H1 (cell line): ENCODE results near the gene OR2D3. TPM values are rescaled to one million over a fixed set of nuclear protein-coding genes. Genes with fewer than 3 reads are reported as not detected.

Experiments used
- CTCF ChIA-PET: fragments of 300-600 bp; sonication (Branson Sonifier 250); formaldehyde crosslinking; loops from one replicate; lab custom pipeline; 2021; ENCODE audit not compliant: partially characterized antibody; lab: Charles Lee
- POLR2A ChIA-PET: fragments of 300-600 bp; sonication (Branson Sonifier 250); formaldehyde crosslinking; loops from one replicate; lab custom pipeline; 2021; ENCODE audit warnings: inconsistent platforms; ENCODE audit not compliant: partially characterized antibody; lab: Charles Lee
- DNase-seq, 2 experiments: peaks; one replicate each; pipeline versions ENCODE4 v3.0.0 to v3.0.0-alpha.2; 2010 to 2022; ENCODE audit warnings: low spot score in 2 of 2, low read depth in 1 of 2, mixed read lengths in 1 of 2
- FAIRE-seq: peaks from 2 replicates; lab custom pipeline; 2011; peaks lifted over from hg19 to GRCh38; lab: Jason Lieb, UNC
- H2AFZ ChIP-seq: 2 replicates; pipeline ENCODE4 v1.8.1; 2012; ENCODE audit warnings: low read length, inconsistent platforms
- H2AK5ac ChIP-seq: 2 replicates; pipeline ENCODE4 v1.6.1; 2013; ENCODE audit warnings: low read depth, low read length
- H2BK120ac ChIP-seq: replicated peaks from 2 replicates; pipeline ENCODE3; 2013; ENCODE audit warnings: low read depth, low read length, inconsistent platforms
- H2BK12ac ChIP-seq: 2 replicates; pipeline ENCODE4 v1.6.1; 2013; ENCODE audit warnings: low read depth, low read length
- H2BK15ac ChIP-seq: 2 replicates; pipeline ENCODE4 v1.6.1; 2013; ENCODE audit warnings: low read length
- H2BK20ac ChIP-seq: 2 replicates; pipeline ENCODE4 v1.6.1; 2013; ENCODE audit warnings: low read length
- H2BK5ac ChIP-seq: 2 replicates; pipeline ENCODE4 v1.6.1; 2013; ENCODE audit warnings: low read depth, low read length
- H3K14ac ChIP-seq: 2 replicates; pipeline ENCODE4 v1.6.1; 2013; ENCODE audit warnings: inconsistent platforms; ENCODE audit not compliant: insufficient read length
- H3K18ac ChIP-seq: 2 replicates; pipeline ENCODE4 v1.6.1; 2013; ENCODE audit warnings: low read length; ENCODE audit errors: extremely low read depth
- H3K23ac ChIP-seq: 2 replicates; pipeline ENCODE4 v1.6.1; 2013; ENCODE audit warnings: inconsistent platforms; ENCODE audit not compliant: insufficient read length
- H3K23me2 ChIP-seq: 2 replicates; pipeline ENCODE4 v1.6.1; 2013; ENCODE audit warnings: low read depth, low read length
- H3K27ac ChIP-seq: 2 replicates; pipeline ENCODE4 v1.6.1; 2011; ENCODE audit warnings: low read depth, low read length, inconsistent platforms
- H3K27me3 ChIP-seq, 4 experiments: replicated peaks in 1 of 4; 1 replicate in 1 of 4; 2 replicates in 3 of 4; pipeline versions ENCODE4 v1.6.1 to v1.8.1; 2011 to 2013; ENCODE audit warnings: low read length in 3 of 4, mild to moderate bottlenecking in 3 of 4, inconsistent platforms in 2 of 4, mixed read lengths in 2 of 4, moderate library complexity in 1 of 4; ENCODE audit not compliant: control insufficient read depth in 3 of 4, insufficient read depth in 3 of 4; ENCODE audit errors: extremely low read depth in 1 of 4
- H3K36me3 ChIP-seq, 4 experiments: 2 replicates each; pipeline versions ENCODE4 v1.6.1 to v1.8.1; 2011 to 2013; ENCODE audit warnings: mild to moderate bottlenecking in 4 of 4, low read length in 3 of 4, moderate library complexity in 2 of 4, control low read depth in 1 of 4, inconsistent platforms in 1 of 4; ENCODE audit not compliant: insufficient read depth in 4 of 4, control insufficient read depth in 2 of 4
- H3K4ac ChIP-seq: replicated peaks from 2 replicates; pipeline ENCODE3; 2013; ENCODE audit warnings: low read length, low read depth, mixed read lengths, inconsistent platforms; ENCODE audit not compliant: insufficient read length
- H3K4me1 ChIP-seq, 4 experiments: replicated peaks in 1 of 4; 1 replicate in 1 of 4; 2 replicates in 3 of 4; pipeline versions ENCODE4 v1.6.1 to v1.8.1; 2011 to 2013; ENCODE audit warnings: low read length in 3 of 4, inconsistent platforms in 2 of 4, mixed read lengths in 1 of 4; ENCODE audit not compliant: insufficient read depth in 4 of 4, control insufficient read depth in 3 of 4
- H3K4me2 ChIP-seq, 2 experiments: 2 replicates each; pipeline versions ENCODE4 v1.6.1 to v1.8.1; 2011 to 2013; ENCODE audit warnings: low read depth in 2 of 2, low read length in 2 of 2, control low read depth in 1 of 2, inconsistent platforms in 1 of 2, mild to moderate bottlenecking in 1 of 2; ENCODE audit not compliant: insufficient read depth in 1 of 2
- H3K4me3 ChIP-seq, 4 experiments: fragments of 200-600, 300-600 bp in 1 of 4; sonication (generic), shearing (Covaris generic), sonication (Bioruptor Twin) in 1 of 4; 2 replicates each; pipeline versions ENCODE4 v1.5.1 to v1.8.1; 2011 to 2016; ENCODE audit warnings: low read length in 4 of 4, low read depth in 3 of 4, control low read depth in 2 of 4, inconsistent platforms in 2 of 4, mild to moderate bottlenecking in 2 of 4, mixed read lengths in 1 of 4, moderate library complexity in 1 of 4; ENCODE audit not compliant: insufficient read depth in 2 of 4; ENCODE audit errors: extremely low read depth in 1 of 4
- H3K56ac ChIP-seq: replicated peaks from 2 replicates; pipeline ENCODE3; 2013; ENCODE audit warnings: low read depth, mild to moderate bottlenecking, mixed read lengths, low read length, inconsistent platforms; ENCODE audit not compliant: insufficient read length
- H3K79me1 ChIP-seq: 2 replicates; pipeline ENCODE4 v1.6.1; 2013; ENCODE audit warnings: low read depth, low read length, control low read depth
- H3K79me2 ChIP-seq, 2 experiments: 2 replicates each; pipeline versions ENCODE4 v1.6.1 to v1.8.1; 2012 to 2013; ENCODE audit warnings: low read length in 2 of 2, mild to moderate bottlenecking in 2 of 2, inconsistent platforms in 1 of 2; ENCODE audit not compliant: insufficient read depth in 2 of 2, control insufficient read depth in 1 of 2
- H3K9ac ChIP-seq, 4 experiments: replicated peaks in 1 of 4; 1 replicate in 1 of 4; 2 replicates in 3 of 4; pipeline versions ENCODE4 v1.6.1 to v1.8.1; 2011 to 2013; ENCODE audit warnings: low read depth in 3 of 4, low read length in 3 of 4, control low read depth in 2 of 4, mild to moderate bottlenecking in 2 of 4, moderate library complexity in 2 of 4, inconsistent platforms in 1 of 4; ENCODE audit errors: extremely low read depth in 1 of 4
- H3K9me3 ChIP-seq, 2 experiments: 2 replicates each; pipeline versions ENCODE4 v1.6.1 to v1.8.1; 2012 to 2013; ENCODE audit warnings: mild to moderate bottlenecking in 2 of 2, moderate library complexity in 2 of 2, control low read depth in 1 of 2, inconsistent platforms in 1 of 2, low read depth in 1 of 2, low read length in 1 of 2, mixed read lengths in 1 of 2; ENCODE audit not compliant: insufficient read depth in 2 of 2
- H4K20me1 ChIP-seq, 2 experiments: replicated peaks in 1 of 2; 2 replicates each; pipeline versions ENCODE3 to v1.8.1; 2011 to 2013; ENCODE audit warnings: inconsistent platforms in 2 of 2, low read length in 2 of 2, mild to moderate bottlenecking in 1 of 2; ENCODE audit not compliant: insufficient read depth in 2 of 2, control insufficient read depth in 1 of 2
- H4K5ac ChIP-seq: 2 replicates; pipeline ENCODE4 v1.6.1; 2013; ENCODE audit warnings: low read length, low read depth, mixed read lengths, inconsistent platforms; ENCODE audit not compliant: insufficient read length
- H4K8ac ChIP-seq: 2 replicates; pipeline ENCODE4 v1.8.0; 2013; ENCODE audit warnings: mild to moderate bottlenecking, moderate library complexity, low read length, inconsistent platforms; ENCODE audit not compliant: insufficient read depth; ENCODE audit errors: extremely low read depth
- H4K91ac ChIP-seq: replicated peaks from 2 replicates; pipeline ENCODE3; 2013; ENCODE audit warnings: low read length, mixed read lengths, inconsistent platforms; ENCODE audit not compliant: insufficient read length
- BRCA1 ChIP-seq: IDR thresholded peaks from 2 replicates; pipeline ENCODE4 v1.6.1; 2012; ENCODE audit warnings: low read depth, low read length, improper control_type of control experiment
- KDM1A ChIP-seq: fragments of 200-600, 300-600 bp; sonication (generic); IDR thresholded peaks from 2 replicates; pipeline ENCODE4 v1.7.1; 2016; ENCODE audit warnings: mild to moderate bottlenecking, low read length, borderline replicate concordance
- polyA plus RNA-seq, 7 experiments: library from polyadenylated mRNA; depleted of rRNA in 3 of 7; stranded (reverse) in 5 of 7; unstranded in 2 of 7; fragments of >200 nt in 5 of 7; fragments of 200-250 nt in 2 of 7; gene quantifications; 1 replicate in 5 of 7; 2 replicates in 1 of 7; 4 replicates in 1 of 7; pipeline versions ENCODE4 v1.2.1 to v1.2.3, GENCODE V29; 2011 to 2013; ENCODE audit warnings: missing spikeins in 2 of 7, mixed read lengths in 2 of 7
- total RNA-seq: library from RNA; stranded (reverse); fragmentation: NEBNext Ultra II Directional; extraction: Animal tissue kit (Norgen Biotek cat#: 25700); gene quantifications from 2 replicates; pipeline ENCODE4 v1.2.1, GENCODE V29; 2021

Gene OR2D3
- total and polyA plus RNA-seq, 2 of the 8 experiments (the other 6 are each of a cell fraction or from before 2014, with no cell fraction given) = not detected

DNA sequence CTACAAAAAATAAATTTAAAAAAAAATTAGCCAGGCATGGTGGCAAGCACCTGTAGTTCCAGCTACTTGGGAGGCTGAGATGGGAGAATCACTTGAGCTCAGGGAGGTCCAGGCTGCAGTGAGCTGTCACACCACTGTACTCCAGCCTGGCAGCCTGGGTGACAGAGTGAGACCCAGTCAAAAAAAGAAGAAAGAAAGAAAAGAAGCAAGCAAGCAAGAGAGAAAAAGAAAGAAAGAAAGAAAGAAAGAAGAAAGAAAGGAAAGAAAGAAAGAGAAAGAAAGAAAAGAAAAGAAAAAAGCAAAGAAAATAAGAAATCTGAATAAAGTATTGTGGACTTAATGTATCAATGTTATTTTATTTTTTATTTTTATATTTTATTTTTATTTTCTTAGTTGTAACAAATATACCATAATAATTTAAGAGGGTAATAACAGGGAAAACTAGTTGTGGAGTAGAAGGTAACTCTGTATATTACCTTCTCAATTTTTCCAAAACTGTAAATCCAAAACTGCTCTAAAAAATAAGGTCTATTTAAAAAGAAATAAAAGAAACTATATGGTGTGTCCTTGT lies 4.3 kb downstream of the OR2D3 start:
- CTCF ChIA-PET = interaction anchor here (1.1 kb wide), 1 partner anchor 170 kb away, joined by 3 read pairs; no protein-coding TSS in a partner anchor
- Histone ChIP-seq H3K4me1 (peaks cover 2 to 10% (median 7%) of the 10 kb centered on the region in 4 experiments; a peak in 5 of 7 replicates), H3K23ac (no peak overlapping the region), H2BK120ac (no peak overlapping the region), H2BK5ac (no peak overlapping the region), H3K56ac (no peak overlapping the region), H3K79me1 (no peaks in the 10 kb centered on the region), H3K4ac (no peak overlapping the region), H2AK5ac (no peak overlapping the region), H3K36me3 (0 out of 8 replicates have a peak, but pooled peaks cover 0 to 2% (median 0%) of the 10 kb centered on the region in 4 experiments), H3K18ac (no peak overlapping the region), H3K9ac (no peak overlapping the region), H3K27me3 (no peaks in the 10 kb centered on the region), H2BK20ac (no peak overlapping the region), H3K79me2 (peaks cover 0 to 29% of the 10 kb centered on the region in 2 experiments; a peak in 2 of 4 replicates), H4K91ac (no peak overlapping the region), H3K14ac (no peak overlapping the region), H2AFZ (peak overlapping the region; percentile 97; the same call in 1 of the 2 replicates), H3K4me2 (peak overlapping the region in 1 of 2 experiments; percentile 70; a peak in 2 of 4 replicates), H3K23me2 (peaks cover 7% of the 10 kb centered on the region; the same call in 1 of the 2 replicates), H4K5ac (no peak overlapping the region), H4K20me1 (no peaks in the 10 kb centered on the region), H4K8ac (no peak overlapping the region), H3K4me3 (peak overlapping the region in 1 of 4 experiments; percentile 96; a peak in 1 of 8 replicates), H3K9me3 (no peaks in the 10 kb centered on the region), H2BK15ac (no peak overlapping the region), H3K27ac (no peak overlapping the region), H2BK12ac (no peak overlapping the region)
- FAIRE-seq = no peak
- POLR2A ChIA-PET = interaction anchor here (0.7 kb wide), 1 partner anchor 672 kb away, joined by 3 read pairs; no protein-coding TSS in a partner anchor
- no peak for DNase-seq
- TF ChIP-seq BRCA1 (no peak), KDM1A (no peak)
